Esophagus squamous epithelium (tissue), 5 donors: ENCODE data around the gene CAP2. TPM values are rescaled to one million over a fixed set of nuclear protein-coding genes. Genes with fewer than 3 reads are reported as not detected.

Experiments
- DNase-seq: peaks from one replicate; lab custom pipeline; 2025; lab: John Stamatoyannopoulos, UW
- H3K27ac ChIP-seq, 4 donors: fragments of 200-600 bp; sonication (generic); one replicate each; pipeline ENCODE4 v1.5.1; 2016 to 2019; ENCODE audit warnings: mild to moderate bottlenecking in 1 of 4
- H3K27me3 ChIP-seq, 4 donors: fragments of 200-600 bp; sonication (generic); 1 replicate in 3 of 4; 2 replicates in 1 of 4; pipeline versions ENCODE4 v1.5.1 to v1.6.0; 2017 to 2021; ENCODE audit warnings: antibody characterized with exemption in 1 of 4
- H3K36me3 ChIP-seq, 3 donors: fragments of 200-600 bp; sonication (generic); one replicate each; pipeline ENCODE4 v1.5.1; 2016 to 2019
- H3K4me1 ChIP-seq, 3 donors: fragments of 200-600 bp; sonication (generic); one replicate each; pipeline ENCODE4 v1.5.1; 2017 to 2019
- H3K4me3 ChIP-seq, 4 donors: fragments of 200-600 bp; sonication (generic); 1 replicate in 3 of 4; 2 replicates in 1 of 4; pipeline ENCODE4 v1.5.1; 2016 to 2019; ENCODE audit warnings: mild to moderate bottlenecking in 2 of 4, moderate library complexity in 1 of 4
- H3K9me3 ChIP-seq, 3 donors: fragments of 200-600 bp; sonication (generic); one replicate each; pipeline ENCODE4 v1.5.1; 2016 to 2019
- POLR2A ChIP-seq, 4 donors: fragments of 450-650 bp; IDR thresholded peaks; one replicate each; pipeline ENCODE4 v1.6.1; 2017; ENCODE audit warnings: antibody characterized with exemption in 4 of 4, mild to moderate bottlenecking in 4 of 4, moderate library complexity in 3 of 4
- WGBS, 2 donors: methylation state at CpG; one replicate each; pipeline ENCODE4 v1.1.5; 2018; 5-methylcytosine and 5-hydroxymethylcytosine counted together
- intact Hi-C: fragments of 100-400 bp; cut with DNase I; formaldehyde crosslinking; loops from one replicate; pipeline ENCODE4 v1.15.0; 2022
- total RNA-seq, 4 donors: library from RNA; depleted of rRNA; stranded (reverse); fragments of >200 nt; gene quantifications; one replicate each; pipeline ENCODE4 v1.1.0, GENCODE V29; 2016
- TF ChIP-seq, protein P1 (sequence below), 6 experiments: fragments of 450-650 bp in 4 of 6; fragments of 200-600 bp in 2 of 6; sonication (generic) in 2 of 6; IDR thresholded peaks; one replicate each; pipeline ENCODE4 v1.5.1; 2016 to 2019; ENCODE audit warnings: antibody characterized with exemption in 6 of 6, mild to moderate bottlenecking in 4 of 6, moderate library complexity in 4 of 6
- donor health status: DM: yes; HTN: yes; CAD: no.

CAP2 gene, protein sequence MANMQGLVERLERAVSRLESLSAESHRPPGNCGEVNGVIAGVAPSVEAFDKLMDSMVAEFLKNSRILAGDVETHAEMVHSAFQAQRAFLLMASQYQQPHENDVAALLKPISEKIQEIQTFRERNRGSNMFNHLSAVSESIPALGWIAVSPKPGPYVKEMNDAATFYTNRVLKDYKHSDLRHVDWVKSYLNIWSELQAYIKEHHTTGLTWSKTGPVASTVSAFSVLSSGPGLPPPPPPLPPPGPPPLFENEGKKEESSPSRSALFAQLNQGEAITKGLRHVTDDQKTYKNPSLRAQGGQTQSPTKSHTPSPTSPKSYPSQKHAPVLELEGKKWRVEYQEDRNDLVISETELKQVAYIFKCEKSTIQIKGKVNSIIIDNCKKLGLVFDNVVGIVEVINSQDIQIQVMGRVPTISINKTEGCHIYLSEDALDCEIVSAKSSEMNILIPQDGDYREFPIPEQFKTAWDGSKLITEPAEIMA
- total RNA-seq, result 1 to 10 TPM; 2.0 to 5.5 (median 2.7) TPM

- no peaks in the 10 kb centered on the region for H3K9me3 ChIP-seq
- no peak for TF ChIP-seq POLR2A (IDR thresholded peaks at IDR 0.05)
- TF ChIP-seq, protein P1, sequence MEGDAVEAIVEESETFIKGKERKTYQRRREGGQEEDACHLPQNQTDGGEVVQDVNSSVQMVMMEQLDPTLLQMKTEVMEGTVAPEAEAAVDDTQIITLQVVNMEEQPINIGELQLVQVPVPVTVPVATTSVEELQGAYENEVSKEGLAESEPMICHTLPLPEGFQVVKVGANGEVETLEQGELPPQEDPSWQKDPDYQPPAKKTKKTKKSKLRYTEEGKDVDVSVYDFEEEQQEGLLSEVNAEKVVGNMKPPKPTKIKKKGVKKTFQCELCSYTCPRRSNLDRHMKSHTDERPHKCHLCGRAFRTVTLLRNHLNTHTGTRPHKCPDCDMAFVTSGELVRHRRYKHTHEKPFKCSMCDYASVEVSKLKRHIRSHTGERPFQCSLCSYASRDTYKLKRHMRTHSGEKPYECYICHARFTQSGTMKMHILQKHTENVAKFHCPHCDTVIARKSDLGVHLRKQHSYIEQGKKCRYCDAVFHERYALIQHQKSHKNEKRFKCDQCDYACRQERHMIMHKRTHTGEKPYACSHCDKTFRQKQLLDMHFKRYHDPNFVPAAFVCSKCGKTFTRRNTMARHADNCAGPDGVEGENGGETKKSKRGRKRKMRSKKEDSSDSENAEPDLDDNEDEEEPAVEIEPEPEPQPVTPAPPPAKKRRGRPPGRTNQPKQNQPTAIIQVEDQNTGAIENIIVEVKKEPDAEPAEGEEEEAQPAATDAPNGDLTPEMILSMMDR (IDR thresholded peaks at IDR 0.05), result no peak
- H3K27ac ChIP-seq, result peak within 1 kb of the TSS; percentile 88 to 93 (median 90)
- peak within 1 kb of the TSS; percentile 74 to 90 (median 80) for H3K4me3 ChIP-seq
- peaks cover 0 to 3% (median 0%) of the 10 kb centered on the region in 4 donors for H3K27me3 ChIP-seq
- intact Hi-C loops, result no loop called here
- no peaks in the 10 kb centered on the region for H3K36me3 ChIP-seq
- 2 to 5% methylated on average over 12 to 29 of the region's 42 CpGs for WGBS, 2 donors
- peaks cover 0 to 25% (median 0%) of the 10 kb centered on the region in 3 donors for H3K4me1 ChIP-seq
- no peak for DNase-seq
Measured at GRCh38 chr6:17392978-17393891, at the start of gene CAP2. Gene CAP2 (plus strand): TSS chr6:17393595. CDS start chr6:17421556, 27,961 bp downstream.

DNA sequence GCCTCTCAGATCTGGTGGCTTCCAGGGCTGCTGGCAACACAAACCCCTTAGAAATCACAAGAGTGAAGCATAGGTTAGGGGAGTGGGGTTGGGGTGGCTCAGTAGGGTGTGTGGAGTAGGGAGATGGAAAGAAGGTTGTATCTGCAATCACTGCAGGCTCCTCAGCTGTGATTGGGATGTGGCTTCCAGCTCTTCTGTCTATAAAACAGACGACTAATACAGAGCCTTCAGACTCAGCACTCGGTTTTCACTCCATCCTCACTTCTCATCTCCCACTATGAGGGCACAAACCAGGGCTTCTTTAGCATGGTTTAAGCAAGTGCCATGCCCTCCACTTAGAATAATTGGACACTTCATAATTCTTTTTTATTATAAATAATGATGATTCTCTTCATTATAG lies 46.4 kb upstream of the CAP2 start:
- WGBS, 2 donors, result 37 to 57% methylated on average over 2 of the region's 2 CpGs
- no peak overlapping the region for H3K4me3 ChIP-seq
- no peaks in the 10 kb centered on the region for H3K27me3 ChIP-seq
- no peaks in the 10 kb centered on the region for H3K9me3 ChIP-seq
- H3K36me3 ChIP-seq, result no peaks in the 10 kb centered on the region
- intact Hi-C loops, result no loop called here
- H3K4me1 ChIP-seq, result no peaks in the 10 kb centered on the region
- no peak for DNase-seq
- H3K27ac ChIP-seq, result no peak overlapping the region
- no peak for TF ChIP-seq POLR2A (IDR thresholded peaks at IDR 0.05)
- TF ChIP-seq, protein P1 (IDR thresholded peaks at IDR 0.05), result no peak

DNA sequence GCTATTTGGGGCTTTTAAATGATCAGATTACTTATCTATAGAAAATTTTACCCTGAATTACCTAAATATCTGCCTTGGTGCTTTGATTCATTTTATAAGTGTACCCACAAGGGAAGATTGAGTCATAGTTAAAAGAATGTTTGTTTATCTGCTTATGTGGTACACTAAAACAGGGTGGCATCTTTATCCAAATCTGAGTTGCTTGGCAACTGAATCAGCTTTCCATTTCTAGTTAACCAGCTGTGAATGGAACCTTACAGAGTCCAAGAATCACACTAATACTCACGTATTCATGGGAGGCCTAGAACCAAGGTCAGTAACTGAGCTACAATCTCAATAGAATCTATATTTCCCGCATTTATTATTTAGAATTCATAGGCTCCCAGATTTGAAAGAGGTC lies 44.0 kb upstream of the CAP2 start:
- Histone ChIP-seq H3K4me1 (no peaks in the 10 kb centered on the region), H3K9me3 (no peaks in the 10 kb centered on the region), H3K36me3 (no peaks in the 10 kb centered on the region), H3K27ac (no peak overlapping the region), H3K27me3 (no peaks in the 10 kb centered on the region), H3K4me3 (no peak overlapping the region)
- DNase-seq, result no peak
- 78 to 83% methylated on average over 2 of the region's 2 CpGs for WGBS, 2 donors
- TF ChIP-seq, protein P1 (IDR thresholded peaks at IDR 0.05), result no peak
- TF ChIP-seq POLR2A (IDR thresholded peaks at IDR 0.05), result no peak
- intact Hi-C loops, result no loop called here

DNA sequence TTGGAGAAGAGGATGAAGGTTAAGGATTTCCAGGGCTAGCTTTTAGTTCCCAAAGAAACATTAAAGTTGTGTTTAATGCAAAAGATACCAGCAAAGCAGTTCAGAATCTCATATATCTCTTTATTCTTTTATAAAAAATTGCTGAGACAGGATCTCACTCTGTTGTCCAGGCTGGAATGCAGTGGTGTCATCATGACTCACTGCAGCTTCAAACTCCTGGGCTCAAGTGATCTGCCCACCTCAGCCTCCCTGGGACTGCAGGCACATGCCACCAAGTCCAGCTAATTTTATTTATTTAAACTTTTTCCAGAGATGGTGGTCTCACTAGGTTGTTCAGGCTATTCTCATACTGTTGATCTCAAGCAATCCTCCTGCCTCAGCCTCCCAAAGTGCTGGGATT lies 41.1 kb upstream of the CAP2 start:
- no peaks in the 10 kb centered on the region for H3K9me3 ChIP-seq

More for the DNA sequence above, 41.1 kb upstream of the CAP2 start:
- H3K27me3 ChIP-seq, result no peaks in the 10 kb centered on the region
- no peaks in the 10 kb centered on the region for H3K36me3 ChIP-seq
- intact Hi-C loops, result no loop called here
- no peak overlapping the region for H3K4me3 ChIP-seq
- no peaks in the 10 kb centered on the region for H3K4me1 ChIP-seq
- no peak overlapping the region for H3K27ac ChIP-seq
- TF ChIP-seq, protein P1 (IDR thresholded peaks at IDR 0.05), result no peak
- TF ChIP-seq POLR2A (IDR thresholded peaks at IDR 0.05), result no peak
- no peak for DNase-seq
